ENCODE results near the gene MAPK10.
"Not testable (repeated sequence)": the region's sequence is repeated elsewhere in the genome, so short reads cannot be mapped to it uniquely, and the experiment has no call there.

MAPK10 gene

DNA sequence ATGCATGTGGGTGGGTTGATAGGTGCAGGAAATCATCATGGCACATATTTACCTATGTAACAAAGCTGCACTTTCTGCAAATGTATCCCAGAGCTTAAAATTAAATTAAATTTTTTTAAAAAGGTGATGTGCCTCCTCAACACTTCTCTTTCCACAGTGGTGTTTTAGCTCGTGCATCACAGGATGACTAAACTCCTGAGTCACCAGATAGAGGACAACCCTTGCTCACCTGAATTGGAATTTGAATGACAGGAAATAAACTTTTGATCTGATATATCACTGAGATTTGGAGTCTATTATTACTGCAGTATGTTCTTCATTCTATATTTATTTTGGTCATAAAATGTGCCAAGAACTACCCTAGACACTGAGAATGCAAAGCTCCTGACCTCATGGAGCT, 185.3 kb downstream of the MAPK10 start:
- DNase-seq: no peak

DNA sequence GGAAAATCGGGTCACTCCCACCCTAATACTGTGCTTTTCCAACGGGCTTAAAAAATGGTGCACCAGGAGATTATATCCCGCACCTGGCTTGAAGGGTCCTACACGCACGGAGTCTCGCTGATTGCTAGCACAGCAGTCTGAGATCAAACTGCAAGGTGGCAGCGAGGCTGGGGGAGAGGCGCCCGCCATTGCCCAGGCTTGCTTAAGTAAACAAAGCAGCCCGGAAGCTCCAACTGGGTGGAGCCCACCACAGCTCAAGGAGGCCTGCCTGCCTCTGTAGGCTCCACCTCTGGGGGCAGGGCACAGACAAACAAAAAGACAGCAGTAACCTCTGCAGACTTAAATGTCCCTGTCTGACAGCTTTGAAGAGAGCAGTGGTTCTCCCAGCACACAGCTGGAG, 191.5 kb downstream of the MAPK10 start:
- DNase-seq: not testable (repeated sequence)

DNA sequence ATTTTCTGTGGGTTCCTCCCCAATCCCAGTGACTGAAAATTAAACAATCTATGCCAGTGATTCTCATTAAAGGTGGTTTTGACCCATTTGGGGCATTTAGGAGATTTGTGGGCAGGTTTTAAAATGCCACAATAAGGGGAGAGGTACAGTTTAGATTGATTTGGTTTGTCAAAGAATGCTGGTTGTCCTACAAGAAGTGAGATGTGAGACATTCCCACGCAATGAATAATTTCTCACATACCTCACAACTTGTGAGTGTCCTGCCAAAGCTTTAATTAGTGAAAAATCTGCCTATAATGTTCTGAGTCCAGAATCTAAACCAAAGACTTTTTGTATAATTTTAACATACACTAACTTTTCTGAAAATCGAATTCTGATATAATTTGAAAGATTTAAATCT, 199.4 kb downstream of the MAPK10 start:
- no peak for DNase-seq

DNA sequence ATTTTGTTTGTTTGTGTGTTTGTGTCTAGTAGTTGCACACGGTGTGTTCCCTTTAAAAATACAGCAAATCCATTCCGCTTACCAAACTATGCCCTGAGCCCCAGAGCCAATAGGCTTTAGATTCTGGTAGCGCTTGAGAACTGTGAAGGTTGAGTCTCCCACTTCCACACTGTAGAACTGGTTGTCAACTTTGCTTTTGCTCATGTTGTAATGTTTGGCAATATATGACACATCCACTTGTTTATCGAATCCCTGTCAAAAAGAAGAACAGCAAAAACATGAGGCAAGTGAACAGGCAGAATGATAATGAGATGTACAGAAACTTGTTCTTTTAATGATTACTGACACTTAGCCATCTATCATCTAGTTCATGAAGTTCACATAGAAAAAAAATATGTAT, 200.6 kb downstream of the MAPK10 start:
- DNase-seq: no peak

DNA sequence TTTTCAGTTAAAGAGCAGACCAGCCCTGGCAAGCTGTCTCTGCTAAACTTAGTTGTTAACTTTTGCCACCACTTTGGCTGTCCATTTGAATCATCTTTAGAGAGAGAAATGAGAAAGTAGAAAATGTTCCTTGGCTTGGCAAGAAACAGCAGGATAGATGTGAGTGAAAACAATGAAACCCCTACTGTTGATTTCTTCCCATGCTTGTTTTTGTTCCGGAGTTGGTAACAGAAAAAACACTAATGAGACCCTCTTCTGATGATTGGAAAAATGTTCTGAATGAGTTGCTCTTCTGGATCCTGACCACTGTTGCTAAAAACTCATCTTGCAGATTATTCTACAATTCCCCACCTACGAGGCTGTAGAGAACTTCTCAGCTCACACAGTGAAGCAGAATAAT, 203.3 kb downstream of the MAPK10 start:
- no peak for DNase-seq

DNA sequence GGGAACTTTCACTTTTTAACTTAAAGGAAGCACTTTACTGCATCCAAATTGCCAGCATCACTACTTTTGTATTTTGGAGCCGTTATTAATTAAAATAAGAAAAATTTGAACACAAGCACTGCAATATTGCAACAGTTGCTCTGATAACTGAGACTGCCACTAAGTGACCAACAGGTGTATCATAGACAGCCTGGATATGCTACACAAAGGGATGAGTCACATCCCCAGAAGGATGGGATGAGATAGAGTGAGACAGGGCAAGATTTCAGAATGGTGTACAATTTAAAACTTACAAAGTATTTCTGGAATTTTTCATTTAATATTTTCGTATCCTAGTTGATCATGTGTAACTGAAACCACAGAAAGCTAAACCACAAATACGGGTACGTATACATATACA, 204.1 kb downstream of the MAPK10 start:
- no peak for DNase-seq

DNA sequence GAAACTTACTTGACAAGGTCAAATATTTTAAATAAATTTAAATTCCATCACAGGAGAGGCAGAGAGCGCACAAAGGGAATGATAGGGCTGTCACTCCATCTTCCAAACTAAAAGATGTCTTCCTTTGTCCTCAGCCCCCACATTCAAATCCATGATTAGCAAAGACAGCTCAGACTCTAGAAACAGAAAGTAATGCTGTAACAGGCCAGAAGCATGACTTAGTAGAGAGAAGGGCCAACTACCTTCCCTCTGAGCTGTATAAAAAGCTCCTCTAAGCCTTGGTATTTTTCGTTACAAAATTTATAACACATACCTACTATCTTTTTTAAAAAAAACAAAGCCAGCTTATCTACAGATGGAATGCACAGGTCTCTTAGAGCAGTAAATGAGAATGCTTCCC, 207.4 kb downstream of the MAPK10 start:
- DNase-seq: no peak

DNA sequence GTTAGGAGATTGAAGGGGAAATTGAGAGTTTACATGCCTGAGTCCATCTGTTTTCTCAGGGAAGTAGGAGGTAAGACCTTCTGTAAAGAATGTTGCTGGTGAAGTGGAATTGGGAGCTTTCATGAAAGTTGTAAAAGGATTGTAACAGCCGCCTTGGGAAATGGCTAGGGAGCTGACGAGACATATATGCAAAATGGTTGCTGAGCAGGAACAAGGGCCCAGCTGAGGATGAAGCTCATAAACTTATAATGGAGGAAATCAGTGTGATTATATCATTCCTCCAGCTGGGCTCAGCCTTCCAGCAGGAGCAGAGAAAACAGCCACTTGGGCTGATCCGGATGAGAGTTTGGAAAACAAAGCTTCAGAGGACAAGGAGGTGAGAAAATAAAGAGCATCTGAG, 208.7 kb downstream of the MAPK10 start:
- no peak for DNase-seq

DNA sequence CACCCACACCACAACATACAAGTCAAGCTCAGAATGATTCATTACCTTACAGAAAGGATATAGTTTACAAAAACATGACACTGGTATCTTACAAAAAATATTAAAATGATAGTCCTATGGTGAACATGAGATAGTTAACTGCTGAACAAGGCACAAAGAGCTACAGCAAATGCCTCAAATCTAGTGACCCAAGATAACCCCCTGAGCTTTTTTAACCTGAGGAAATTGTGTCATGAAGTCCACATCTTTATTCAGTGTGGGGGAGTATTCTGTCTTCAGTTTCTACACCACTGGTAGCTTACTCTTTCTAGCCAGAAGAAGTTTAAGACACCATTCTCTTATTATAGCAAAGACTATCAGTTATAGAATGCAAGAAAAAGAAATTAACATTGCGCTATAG, 218.7 kb downstream of the MAPK10 start:
- DNase-seq: no peak

DNA sequence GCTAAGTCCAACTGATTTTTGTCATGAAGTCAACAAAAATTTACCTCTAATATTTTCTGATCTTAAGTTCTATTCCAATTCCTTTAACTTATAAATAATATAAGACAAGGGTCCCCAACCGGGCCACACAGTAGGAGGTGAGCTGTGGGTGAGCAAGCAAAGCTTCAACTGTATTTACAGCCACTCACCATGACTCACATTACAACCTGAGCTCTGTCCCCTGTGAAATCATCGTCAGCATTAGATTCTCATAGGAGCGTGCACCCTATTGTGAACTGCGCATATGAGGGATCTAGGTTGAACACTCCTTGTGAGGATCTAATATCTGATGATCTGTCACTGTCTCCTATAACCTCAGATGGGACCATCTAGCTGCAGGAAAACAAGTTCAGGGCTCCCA, 227.4 kb downstream of the MAPK10 start:
- no peak for DNase-seq

DNA sequence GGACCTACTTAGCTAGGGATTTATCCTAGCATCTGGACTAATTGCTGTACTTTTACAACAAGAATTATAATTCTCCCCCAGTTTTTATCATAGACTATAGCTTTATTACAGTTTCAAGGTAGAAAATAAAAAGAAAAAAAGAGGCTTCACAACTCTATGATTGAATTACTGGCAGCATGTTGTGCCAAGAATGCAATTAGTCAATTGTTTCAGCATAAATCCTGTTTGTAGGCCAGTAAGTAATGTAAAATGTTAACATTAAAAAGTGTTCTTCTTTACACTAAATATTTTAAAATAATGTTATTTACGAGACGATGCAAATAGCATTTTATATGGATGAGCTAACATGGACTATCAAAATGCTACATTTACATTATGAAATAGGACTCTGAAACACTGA, 228.4 kb downstream of the MAPK10 start:
- DNase-seq: no peak

DNA sequence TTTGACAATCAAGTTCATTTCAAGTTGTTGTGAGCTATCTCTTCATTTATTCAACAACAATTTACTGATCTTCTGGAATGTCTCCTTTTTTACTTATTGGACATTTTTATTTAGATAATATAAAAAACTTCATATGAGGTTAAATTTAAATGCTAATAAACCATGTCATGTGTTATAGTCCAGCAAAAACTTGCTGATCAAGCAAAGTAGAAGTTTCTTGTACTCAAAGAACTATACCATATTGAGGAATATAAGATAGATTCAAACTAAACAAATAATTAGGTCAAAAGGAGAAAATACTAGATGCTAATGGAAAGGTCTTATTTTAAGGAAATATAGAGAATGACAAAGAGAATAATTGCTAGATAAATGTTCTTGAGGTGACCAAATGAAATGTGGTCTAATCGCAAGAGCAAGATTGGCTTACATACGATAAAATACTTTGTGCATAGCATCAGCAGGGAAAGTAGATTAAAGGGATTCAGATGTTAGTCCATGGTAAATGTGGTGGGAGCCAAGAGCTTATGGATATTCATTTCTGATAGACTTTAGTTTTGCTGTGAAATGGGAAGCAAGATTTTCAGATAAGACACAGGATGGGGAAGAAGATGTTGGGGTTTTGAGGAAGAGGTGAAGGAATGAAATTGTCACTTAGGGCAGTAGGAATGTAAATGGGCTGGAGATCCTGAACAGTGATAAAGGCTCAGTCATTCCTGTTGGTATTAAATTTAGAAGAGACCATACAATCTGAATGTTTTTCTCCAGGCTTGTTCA, 229.5 kb downstream of the MAPK10 start:
- no peak for DNase-seq

DNA sequence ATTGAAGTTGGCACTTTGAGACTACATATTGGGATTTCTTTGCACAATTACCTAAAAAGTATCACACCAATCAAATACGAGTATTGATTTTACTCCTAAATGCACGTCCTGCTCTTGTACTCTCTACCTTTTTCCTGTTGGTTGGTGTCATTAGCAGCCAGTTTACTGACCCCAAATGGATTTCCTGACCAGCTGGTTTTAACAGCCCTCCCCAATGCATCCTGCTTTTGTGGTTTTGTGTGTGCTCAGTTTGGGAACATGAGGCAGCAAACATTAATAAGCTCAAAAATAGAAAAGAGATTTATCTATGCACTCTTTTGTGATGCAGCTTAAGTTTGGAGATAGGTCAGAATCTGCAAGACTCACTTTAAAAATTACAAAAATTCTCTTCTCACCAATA, 230.3 kb downstream of the MAPK10 start:
- DNase-seq: no peak

DNA sequence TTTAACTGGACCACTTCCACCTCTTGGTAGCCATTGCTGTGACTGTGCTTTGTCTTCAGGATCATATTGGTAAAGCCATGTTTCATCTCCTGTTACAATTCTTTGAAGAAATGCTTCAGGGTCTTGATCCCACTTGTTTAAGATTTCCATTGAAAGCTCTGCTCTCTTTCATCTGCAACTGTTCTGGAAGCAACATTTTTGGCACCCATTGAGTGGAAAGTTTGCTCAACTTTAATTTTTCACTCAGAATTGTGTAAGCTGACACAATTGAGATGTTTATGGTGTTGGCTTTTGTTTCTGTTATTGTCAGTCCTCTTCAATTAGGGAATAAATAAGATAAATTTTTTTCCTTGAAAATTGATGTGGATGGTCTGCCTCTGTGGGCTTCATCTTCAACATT, 237.4 kb downstream of the MAPK10 start:
- no peak for DNase-seq

DNA sequence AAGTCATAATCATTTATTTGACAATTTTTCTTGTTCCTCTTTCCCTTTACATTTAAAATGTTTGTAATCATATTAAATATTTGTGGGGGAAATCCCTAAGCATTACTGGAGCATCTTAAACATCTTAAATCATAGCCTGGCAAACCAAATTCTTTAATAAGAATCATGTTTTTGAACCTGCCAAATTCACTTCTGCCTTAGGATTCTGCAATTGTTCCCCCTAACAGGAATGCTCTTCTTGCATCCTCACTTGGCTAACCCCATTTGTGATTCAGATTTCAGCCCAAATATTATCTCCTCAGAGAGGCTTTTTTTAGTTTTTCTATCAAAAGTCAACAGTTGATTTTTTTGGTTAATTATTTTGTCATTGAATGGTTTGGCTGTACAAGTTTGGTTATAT, 241.1 kb downstream of the MAPK10 start:
- no peak for DNase-seq

DNA sequence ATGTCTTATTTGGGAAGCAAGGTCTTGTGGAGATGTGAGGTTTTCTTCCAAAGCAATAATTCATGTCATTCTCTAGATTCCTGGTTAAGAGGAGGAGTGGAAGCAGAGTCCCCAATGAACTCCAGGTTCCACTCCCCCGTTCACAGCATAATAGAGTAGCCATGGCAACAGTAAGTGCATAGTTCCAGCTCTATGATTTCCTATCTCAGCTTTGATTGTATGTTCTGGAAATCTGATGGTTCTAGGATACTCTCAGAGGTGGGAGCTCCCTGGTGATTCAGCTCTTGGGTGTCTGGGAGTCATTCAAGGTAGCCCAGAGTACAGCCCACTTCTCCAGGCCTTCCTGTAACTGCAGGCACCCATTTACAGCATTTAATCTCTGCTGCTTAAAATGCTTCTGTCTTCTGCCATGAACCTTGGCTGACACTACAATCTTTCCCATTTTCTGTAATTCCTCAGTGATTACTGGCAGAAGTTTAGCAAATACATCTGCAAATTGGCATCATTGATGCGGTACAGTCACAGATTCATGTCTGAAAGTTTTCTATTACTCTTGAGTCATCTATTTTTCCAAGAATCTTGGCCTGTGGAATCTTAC, 242.0 kb downstream of the MAPK10 start:
- DNase-seq: no peak

DNA sequence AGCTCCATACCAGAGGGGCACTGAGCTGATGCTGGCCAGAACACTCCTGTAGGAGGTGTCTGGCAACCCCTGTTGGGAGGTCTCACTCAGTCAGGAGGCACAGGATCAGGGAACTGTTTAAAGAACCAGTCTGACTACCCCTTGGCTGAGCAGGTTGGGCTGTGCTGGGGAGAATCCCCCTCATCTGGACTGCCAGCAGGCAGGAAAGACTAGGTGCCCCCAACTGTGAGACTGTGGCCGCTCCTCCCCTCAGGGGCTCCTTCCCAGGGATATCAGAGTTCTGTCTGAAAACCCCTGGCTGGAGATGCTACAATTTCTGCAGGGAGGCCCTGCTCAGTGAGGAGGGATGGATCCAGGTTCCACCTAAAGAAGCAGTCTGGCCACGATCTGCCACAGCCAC, 245.3 kb downstream of the MAPK10 start:
- no peak for DNase-seq

DNA sequence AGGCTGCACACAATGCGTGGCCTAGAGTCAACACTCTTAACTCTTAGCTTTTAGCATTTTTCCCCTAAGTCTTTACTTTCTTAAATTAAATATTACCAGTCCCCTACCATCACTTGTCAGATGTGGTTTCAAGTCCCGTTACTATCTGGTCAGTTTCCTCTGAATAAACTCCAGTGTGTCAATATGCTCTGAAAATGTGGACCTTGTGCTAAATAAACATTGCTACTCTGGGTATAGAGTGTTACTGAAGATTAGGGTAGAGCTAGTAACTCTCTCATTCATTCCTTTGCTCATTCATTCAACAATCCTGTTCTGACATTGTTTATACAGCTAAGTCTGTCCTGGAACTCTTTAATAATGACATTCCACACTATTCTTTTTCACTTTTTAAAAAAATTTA, 251.0 kb downstream of the MAPK10 start:
- DNase-seq: no peak

DNA sequence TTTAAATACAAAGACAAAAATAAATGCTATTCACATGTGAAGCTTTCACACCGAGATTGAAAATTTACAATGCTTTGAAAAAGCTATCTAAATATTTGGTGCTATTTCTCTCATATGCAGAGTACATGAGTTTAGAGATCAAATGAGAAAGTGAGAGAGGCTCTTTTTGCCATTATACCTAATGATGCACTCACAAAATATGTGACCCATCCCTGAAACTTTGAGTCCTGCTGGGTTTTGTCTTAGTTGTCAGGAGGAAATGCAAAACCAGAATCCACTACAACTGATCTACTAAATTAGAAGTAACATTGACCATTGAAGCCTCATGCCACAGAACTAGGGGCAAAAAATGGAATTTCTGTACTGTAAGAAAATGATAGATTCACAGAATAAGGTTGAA, 251.7 kb downstream of the MAPK10 start:
- no peak for DNase-seq

DNA sequence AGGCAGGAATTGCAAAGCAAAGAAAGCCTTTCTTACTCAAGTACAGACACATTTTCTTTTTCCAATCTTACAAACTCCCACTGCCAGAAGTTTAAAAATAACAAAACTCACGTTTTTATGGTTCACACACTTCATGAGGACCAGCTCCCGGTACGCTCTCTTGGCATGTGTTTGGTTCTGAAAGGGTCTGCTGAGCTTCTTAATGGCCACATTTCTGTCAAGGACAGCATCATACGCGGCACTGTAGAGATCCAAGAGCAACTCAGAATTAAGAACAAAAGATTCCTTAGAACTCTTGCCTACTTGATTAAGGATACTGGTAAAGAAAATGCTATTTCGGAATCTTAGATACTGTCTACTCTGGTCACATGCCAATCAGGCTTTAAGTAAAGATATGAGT, 252.7 kb downstream of the MAPK10 start:
- DNase-seq: no peak

DNA sequence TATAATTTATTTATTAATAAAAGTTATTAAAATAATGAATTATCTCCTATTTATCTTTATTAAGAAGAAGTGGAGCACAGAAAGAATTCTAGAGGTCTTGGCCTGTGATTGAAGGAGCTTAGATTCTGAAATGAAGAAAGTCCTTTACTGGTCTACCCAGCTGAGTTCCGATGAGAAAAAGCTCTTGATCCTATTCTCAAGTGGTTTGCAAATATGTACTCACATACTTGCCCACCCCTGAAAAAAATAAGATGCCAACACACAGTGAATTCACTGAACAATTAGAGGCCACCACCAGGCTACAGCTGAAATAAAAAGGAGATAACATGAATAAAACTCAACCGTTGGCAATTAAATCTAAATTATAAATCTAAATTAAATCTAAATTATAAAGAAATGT, 253.4 kb downstream of the MAPK10 start:
- DNase-seq: no peak

DNA sequence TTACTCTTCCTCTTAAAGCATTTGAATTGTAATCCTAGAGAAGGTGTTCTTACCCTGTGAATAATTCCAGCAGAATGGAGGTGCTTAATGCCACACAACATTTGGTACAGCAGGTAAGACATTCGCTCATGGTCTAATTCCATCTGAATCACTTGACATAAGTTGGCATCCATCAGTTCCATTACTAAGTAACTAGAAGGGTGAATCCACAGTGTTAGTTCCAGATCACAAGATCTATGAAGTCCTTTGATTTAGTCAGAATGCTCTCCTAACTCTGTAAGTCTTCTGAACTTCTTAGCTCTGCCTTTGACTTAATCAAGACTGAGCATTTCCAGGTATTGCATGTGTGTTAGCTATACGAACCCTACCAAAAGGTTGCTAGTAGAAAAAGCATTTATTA, 258.0 kb downstream of the MAPK10 start:
- DNase-seq: no peak

DNA sequence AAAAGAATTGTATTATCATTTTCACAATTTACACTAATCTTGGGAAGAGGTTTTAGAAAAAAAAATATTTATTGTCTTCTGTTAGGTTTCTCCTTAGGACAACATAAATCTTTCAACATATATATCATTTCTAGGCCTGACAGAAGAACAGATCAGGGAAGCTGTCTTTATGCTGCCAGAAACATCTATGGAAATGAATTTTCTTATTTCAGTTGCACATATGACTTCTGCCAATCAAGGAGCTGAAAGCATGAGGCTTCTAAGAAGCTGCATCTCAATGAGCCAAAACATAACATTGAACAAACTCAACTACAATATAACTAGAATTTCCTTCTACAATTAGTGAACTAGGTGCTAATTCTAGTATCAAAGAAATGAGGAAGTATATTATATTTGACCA, 258.4 kb downstream of the MAPK10 start:
- DNase-seq: no peak

DNA sequence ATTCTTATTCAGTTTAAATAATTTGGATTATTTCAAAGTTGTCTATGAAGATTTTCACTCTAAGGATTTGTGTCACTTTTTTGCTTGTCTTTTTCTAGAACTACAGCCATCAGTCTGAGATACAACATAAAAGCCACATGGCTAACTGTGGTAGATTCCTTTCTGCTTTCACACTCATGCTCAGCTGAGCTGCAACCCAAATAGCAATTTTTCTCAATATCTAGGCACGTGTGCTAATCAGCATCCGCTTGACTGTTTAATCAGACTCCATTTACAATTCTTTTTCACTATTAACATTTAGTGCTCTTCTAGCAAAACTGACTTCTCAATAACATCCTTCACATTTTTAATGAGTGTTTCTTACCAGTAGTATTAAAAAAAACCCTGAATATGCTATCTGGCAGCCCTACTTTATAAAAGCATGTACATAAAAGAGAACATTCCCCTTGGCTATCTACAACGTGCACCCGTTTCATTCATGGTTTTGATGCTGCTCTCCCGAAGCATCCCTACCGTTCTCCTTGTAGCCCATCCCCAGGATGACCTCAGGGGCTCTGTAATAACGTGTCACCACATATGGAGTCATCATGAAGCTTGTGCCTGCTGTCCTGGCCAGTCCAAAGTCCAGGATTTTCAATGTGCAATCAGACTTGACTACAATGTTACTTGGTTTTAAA, 259.2 kb downstream of the MAPK10 start:
- DNase-seq: no peak

DNA sequence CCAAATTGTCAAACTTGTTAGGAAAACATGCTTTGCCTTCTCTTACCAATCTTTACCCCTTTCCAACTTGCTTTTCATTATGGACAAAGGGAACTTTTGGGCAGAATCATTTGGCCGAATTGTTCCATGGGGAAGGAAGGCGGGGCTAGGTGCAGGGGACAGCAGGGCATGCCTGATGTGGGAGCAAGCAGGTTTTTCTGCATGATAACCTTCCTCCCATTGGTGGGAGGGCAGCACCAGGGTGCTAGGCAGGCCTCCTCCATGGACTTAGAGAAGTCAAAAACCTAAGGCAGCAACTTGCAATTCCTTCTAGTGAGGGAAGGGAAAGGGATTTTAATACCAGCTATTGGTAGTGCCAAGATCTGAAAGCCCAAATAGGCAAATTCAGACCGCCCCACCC, 260.5 kb downstream of the MAPK10 start:
- DNase-seq: no peak

All from islet precursor cell (in vitro differentiated cells).